H1 (cell line): ENCODE measurements around the gene ZBTB20. TPM values are rescaled to one million over a fixed set of nuclear protein-coding genes. Genes with fewer than 3 reads are reported as not detected.

ENCODE experiments used
- CBX5 ChIP-seq: fragments of 300-800, 300-1000 bp; sonication (generic); IDR thresholded peaks from 2 replicates; pipeline ENCODE4 v1.7.1; 2016; ENCODE audit warnings: antibody characterized with exemption, low read length, low read depth
- CHD7 ChIP-seq: fragments of 300-600 bp; sonication (generic); IDR thresholded peaks from 2 replicates; pipeline ENCODE4 v1.7.1; 2012; ENCODE audit warnings: low read length, moderate library complexity, mild to moderate bottlenecking, inconsistent platforms; ENCODE audit not compliant: insufficient replicate concordance
- EP300 ChIP-seq, 2 experiments: IDR thresholded peaks; 1 replicate in 1 of 2; 2 replicates in 1 of 2; pipeline ENCODE4 v1.6.1; 2011 to 2012; ENCODE audit warnings: low read depth in 2 of 2, low read length in 2 of 2, mild to moderate bottlenecking in 2 of 2, borderline replicate concordance in 1 of 2, inconsistent platforms in 1 of 2, moderate library complexity in 1 of 2
- KDM5A ChIP-seq: fragments of 200-600 bp; IDR thresholded peaks from 2 replicates; pipeline ENCODE4 v1.7.1; 2012; ENCODE audit warnings: mild to moderate bottlenecking, low read length, inconsistent platforms, mixed read lengths
- NRF1 ChIP-seq: IDR thresholded peaks from 2 replicates; pipeline ENCODE4 v1.6.1; 2011; ENCODE audit warnings: mild to moderate bottlenecking, low read depth, low read length, improper control_type of control experiment
- RAD21 ChIP-seq, 2 experiments: IDR thresholded peaks in 1 of 2; conservative IDR thresholded peaks in 1 of 2; 2 replicates each; pipeline ENCODE4 v1.6.1; 2011; ENCODE audit warnings: low read depth in 2 of 2, low read length in 2 of 2, improper control_type of control experiment in 1 of 2, inconsistent platforms in 1 of 2, mild to moderate bottlenecking in 1 of 2, moderate library complexity in 1 of 2
- TEAD4 ChIP-seq: IDR thresholded peaks from 2 replicates; pipeline ENCODE4 v1.6.1; 2012; ENCODE audit warnings: low read depth, low read length, inconsistent platforms, mixed read lengths
- polyA plus RNA-seq, 7 experiments: library from polyadenylated mRNA; depleted of rRNA in 3 of 7; stranded (reverse) in 5 of 7; unstranded in 2 of 7; fragments of >200 nt in 5 of 7; fragments of 200-250 nt in 2 of 7; gene quantifications; 1 replicate in 5 of 7; 2 replicates in 1 of 7; 4 replicates in 1 of 7; pipeline versions ENCODE4 v1.2.1 to v1.2.3, GENCODE V29; 2011 to 2013; ENCODE audit warnings: missing spikeins in 2 of 7, mixed read lengths in 2 of 7
- total RNA-seq: library from RNA; stranded (reverse); fragmentation: NEBNext Ultra II Directional; extraction: Animal tissue kit (Norgen Biotek cat#: 25700); gene quantifications from 2 replicates; pipeline ENCODE4 v1.2.1, GENCODE V29; 2021
- TF ChIP-seq, protein P1 (sequence below): IDR thresholded peaks from 2 replicates; pipeline ENCODE4 v1.6.1; 2012; ENCODE audit warnings: inconsistent platforms

Gene ZBTB20
- total and polyA plus RNA-seq, 2 of the 8 experiments (the other 6 are each of a cell fraction or from before 2014, with no cell fraction given) = 0.35 to 1.3 TPM

DNA sequence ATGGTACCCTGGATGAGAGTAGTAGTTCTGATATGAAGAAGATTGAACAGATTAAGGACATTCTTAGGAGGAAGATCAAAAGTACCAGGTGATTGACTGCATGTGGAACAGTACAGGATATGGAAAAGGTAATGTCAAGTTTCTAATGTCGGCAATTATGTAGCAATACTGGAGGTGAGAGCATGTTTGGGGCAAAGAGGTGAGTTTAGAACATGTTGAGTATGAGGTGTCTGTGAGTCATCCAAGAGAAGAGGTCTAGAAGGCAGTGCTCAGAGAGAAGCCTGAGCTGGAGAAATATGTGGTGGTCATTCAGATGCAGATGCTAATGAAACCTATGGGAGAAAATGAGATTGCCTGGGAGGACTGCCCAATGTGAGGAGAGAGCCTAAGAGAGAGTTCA is 305.6 kb downstream of the ZBTB20 start (continued):
- TF ChIP-seq CHD7 (no peak), KDM5A (no peak), NRF1 (no peak), TEAD4 (no peak), CBX5 (no peak), EP300 (IDR thresholded peaks at IDR 0.05; ENCODE audit: borderline replicate concordance in 1 of 2, low read depth in 2 of 2, low read length in 2 of 2) (no peak), RAD21 (IDR thresholded peaks at IDR 0.05 in 1 of 2, conservative IDR thresholded peaks at IDR 0.05 in 1 of 2; ENCODE audit: low read depth in 2 of 2, low read length in 2 of 2) (no peak)
- TF ChIP-seq, protein P1, sequence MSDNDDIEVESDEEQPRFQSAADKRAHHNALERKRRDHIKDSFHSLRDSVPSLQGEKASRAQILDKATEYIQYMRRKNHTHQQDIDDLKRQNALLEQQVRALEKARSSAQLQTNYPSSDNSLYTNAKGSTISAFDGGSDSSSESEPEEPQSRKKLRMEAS = no peak
